ENCODE results near the gene SRSF3. TPM values are rescaled to one million over a fixed set of nuclear protein-coding genes. Genes with fewer than 3 reads are reported as not detected.

SRSF3 gene
- 100 to 1,000 TPM; 101 to 156 (median 142) TPM for total RNA-seq

- Histone ChIP-seq H3K27ac (peak within 1 kb of the TSS; percentile 86 to 98 (median 92)), H3K27me3 (no peaks in the 10 kb centered on the region), H3K36me3 (peaks cover 0 to 27% (median 0%) of the 10 kb centered on the region in 3 donors), H3K9me3 (no peaks in the 10 kb centered on the region), H3K4me3 (peak within 1 kb of the TSS; percentile 56 to 79 (median 66)), H3K4me1 (peaks cover 0 to 29% (median 11%) of the 10 kb centered on the region in 4 donors)
- DNase-seq: peak; percentile 96 to 98 (median 97)
- peak; percentile 98 to 99 for TF ChIP-seq POLR2A (IDR thresholded peaks at IDR 0.05)
- peak in 5 of 6 experiments; percentile 36 to 76 (median 66) for TF ChIP-seq CTCF (IDR thresholded peaks at IDR 0.05)
These were observed at the start of gene SRSF3 for GRCh38 chr6:36594029-36594815. TSS of gene SRSF3 (plus strand) at chr6:36594362. CDS start at chr6:36596763, 2,401 bp downstream.

GRCh38 chr6:36545767-36546307 lies 48.3 kb upstream of the SRSF3 start:
- Histone ChIP-seq H3K4me1 (peaks cover 0 to 40% (median 11%) of the 10 kb centered on the region in 4 donors), H3K4me3 (peak overlapping the region; percentile 70 to 96 (median 82)), H3K36me3 (peaks cover 0 to 6% (median 0%) of the 10 kb centered on the region in 3 donors), H3K27me3 (no peaks in the 10 kb centered on the region), H3K9me3 (no peaks in the 10 kb centered on the region), H3K27ac (peak overlapping the region; percentile 92 to 98 (median 96))
- no peak for DNase-seq
- no peak for TF ChIP-seq POLR2A (IDR thresholded peaks at IDR 0.05)
- TF ChIP-seq CTCF (IDR thresholded peaks at IDR 0.05): no peak

GRCh38 chr6:36546308-36546919 lies 47.7 kb upstream of the SRSF3 start:
- H3K4me1 ChIP-seq: peaks cover 0 to 38% (median 11%) of the 10 kb centered on the region in 4 donors
- peaks cover 0 to 1% (median 0%) of the 10 kb centered on the region in 3 donors for H3K36me3 ChIP-seq
- no peaks in the 10 kb centered on the region for H3K27me3 ChIP-seq
- TF ChIP-seq POLR2A (IDR thresholded peaks at IDR 0.05) (no peak), CTCF (IDR thresholded peaks at IDR 0.05) (no peak)
- DNase-seq: peak in 1 of 3 donors; percentile 24
- no peaks in the 10 kb centered on the region for H3K9me3 ChIP-seq
- H3K27ac ChIP-seq: peak overlapping the region; percentile 92 to 98 (median 96)
- peak overlapping the region; percentile 70 to 96 (median 82) for H3K4me3 ChIP-seq

GRCh38 chr6:36546920-36547645 lies 47.1 kb upstream of the SRSF3 start, which contains the start of gene STK38:
TSS of gene STK38 (minus strand) at chr6:36547479. CDS start at chr6:36540202, 7,277 bp downstream.
- H3K4me1 ChIP-seq: peaks cover 0 to 38% (median 8%) of the 10 kb centered on the region in 4 donors
- H3K27ac ChIP-seq: peak within 1 kb of the TSS; percentile 92 to 98 (median 96)
- DNase-seq: peak; percentile 90 to 97 (median 97)
- H3K27me3 ChIP-seq: no peaks in the 10 kb centered on the region
- peak within 1 kb of the TSS; percentile 70 to 96 (median 82) for H3K4me3 ChIP-seq
- TF ChIP-seq CTCF (IDR thresholded peaks at IDR 0.05): peak in 1 of 6 experiments; percentile 2
- peak; percentile 94 to 98 for TF ChIP-seq POLR2A (IDR thresholded peaks at IDR 0.05)
- H3K9me3 ChIP-seq: no peaks in the 10 kb centered on the region
- no peaks in the 10 kb centered on the region for H3K36me3 ChIP-seq
